ENCODE results near the gene FGF11.
"Not testable (repeated sequence)": the region's sequence is repeated elsewhere in the genome, so short reads cannot be mapped to it uniquely, and the experiment has no call there.

Gene FGF11

GRCh38 chr17:7464081-7464480 lies 24.8 kb downstream of the FGF11 start:
- DNase-seq, result no peak

GRCh38 chr17:7465597-7466275 lies 26.4 kb downstream of the FGF11 start:
- DNase-seq, result no peak

GRCh38 chr17:7466318-7466638 lies 27.0 kb downstream of the FGF11 start:
- no peak for DNase-seq

DNA sequence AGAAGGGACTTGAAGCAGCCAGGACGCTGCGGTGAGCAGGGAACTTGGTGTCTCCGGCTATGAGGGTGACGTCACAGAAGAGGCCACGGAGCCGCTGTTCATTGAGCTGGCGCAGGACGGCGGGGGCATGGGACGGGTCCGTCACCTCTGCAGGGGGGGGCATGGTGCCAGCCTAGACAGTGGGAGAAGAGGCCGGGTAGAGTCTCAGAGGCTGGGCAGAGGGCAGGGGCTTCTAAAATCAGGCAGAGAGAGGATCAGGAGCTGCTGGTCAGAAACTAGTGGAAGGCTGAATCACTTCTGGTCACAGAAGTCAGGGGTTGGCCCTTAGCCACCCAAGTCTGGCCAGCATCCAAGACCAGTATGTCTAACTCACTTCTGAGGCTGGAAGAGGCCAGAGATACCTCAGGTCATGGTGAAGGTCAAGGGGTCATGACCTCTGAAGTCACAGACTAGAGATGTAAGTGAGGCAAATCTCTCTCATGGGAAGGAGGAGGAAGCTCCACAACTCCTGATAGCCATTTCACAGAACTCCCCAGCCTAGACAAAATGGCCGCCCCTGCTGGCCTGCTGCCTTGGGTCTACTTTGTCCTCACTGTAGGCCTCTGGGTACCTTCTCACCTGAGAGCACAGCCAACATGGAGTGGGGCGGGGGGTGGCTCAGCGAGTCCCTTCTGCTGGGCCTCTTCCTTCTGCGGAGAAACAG lies 27.5 kb downstream of the FGF11 start:
- peak; percentile 80 for DNase-seq

- DNase-seq, result no peak
These were observed 28.2 kb downstream of the FGF11 start for GRCh38 chr17:7467498-7467897.

DNA sequence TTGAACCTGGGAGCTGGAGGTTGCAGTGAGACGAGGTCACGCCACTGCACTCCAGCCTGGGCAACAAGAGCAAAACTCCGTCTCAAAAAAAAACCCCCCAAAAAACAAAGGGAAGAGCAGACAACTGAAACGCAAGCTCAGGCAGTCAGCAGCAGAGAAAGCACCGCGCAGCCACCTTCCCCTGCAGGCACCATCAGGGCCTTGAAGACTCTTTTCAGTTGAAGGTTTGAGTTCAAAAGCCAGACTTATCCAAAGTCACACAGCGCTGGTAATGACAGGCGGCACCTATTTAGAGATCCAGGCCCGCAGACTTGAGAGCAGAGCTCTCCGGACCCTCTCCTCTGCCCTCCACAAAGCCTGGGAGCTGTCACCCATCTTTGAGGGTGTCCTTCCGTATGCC lies 29.0 kb downstream of the FGF11 start:
- DNase-seq, result no peak

GRCh38 chr17:7468804-7469389 lies 29.6 kb downstream of the FGF11 start:
- no peak for DNase-seq

GRCh38 chr17:7469843-7470242 lies 30.5 kb downstream of the FGF11 start:
- not testable (repeated sequence) for DNase-seq

DNA sequence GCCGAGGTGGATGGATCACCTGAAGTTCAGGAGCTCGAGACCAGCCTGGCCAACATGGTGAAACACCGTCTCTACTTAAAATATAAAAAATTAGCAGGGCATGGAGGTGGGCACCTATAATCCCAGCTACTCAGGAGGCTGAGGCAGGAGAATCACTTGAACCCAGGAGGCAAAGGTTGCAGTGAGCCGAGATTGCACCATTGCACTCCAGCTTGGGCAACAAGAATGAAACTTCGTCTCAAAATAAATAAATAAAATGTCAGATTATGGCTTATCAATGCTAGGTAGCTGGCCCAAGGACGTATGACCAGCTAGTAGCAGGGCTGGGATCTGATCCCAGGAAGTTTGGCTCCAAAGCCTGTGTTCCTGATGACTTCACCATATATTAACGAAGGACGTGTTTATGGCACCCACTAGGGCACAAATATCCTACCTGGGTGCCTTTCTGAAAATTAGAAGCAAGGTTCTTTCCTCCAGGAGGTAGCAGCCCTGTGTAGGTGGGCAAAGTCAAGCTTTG lies 31.2 kb downstream of the FGF11 start:
- DNase-seq, result not testable (repeated sequence)

DNA sequence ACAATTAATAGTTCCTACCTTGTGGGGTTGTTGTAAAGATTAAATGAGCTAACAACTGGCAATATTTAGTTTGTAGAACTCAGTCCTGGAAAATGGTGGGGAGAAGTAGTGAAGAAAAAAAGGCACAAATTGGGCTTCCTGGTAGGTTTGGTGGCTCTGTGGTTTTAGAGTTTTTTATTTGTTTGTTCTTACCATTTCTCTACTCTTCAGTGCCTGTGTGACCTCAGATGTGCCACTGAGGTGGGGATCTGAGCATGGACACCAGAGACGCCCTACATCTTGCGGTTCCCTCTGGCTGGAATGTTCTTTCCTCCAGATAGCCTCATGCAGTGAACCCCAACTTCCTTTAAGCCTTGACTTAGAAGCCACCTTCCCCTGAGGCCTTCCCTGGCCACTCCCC lies 32.4 kb downstream of the FGF11 start:
- DNase-seq, result no peak

GRCh38 chr17:7474767-7475166 lies 35.5 kb downstream of the FGF11 start:
- DNase-seq, result not testable (repeated sequence)

GRCh38 chr17:7475764-7476422 lies 36.6 kb downstream of the FGF11 start:
- peak; percentile 77 for DNase-seq

- DNase-seq, result no peak
These were observed 37.2 kb downstream of the FGF11 start for GRCh38 chr17:7476494-7476893.

DNA sequence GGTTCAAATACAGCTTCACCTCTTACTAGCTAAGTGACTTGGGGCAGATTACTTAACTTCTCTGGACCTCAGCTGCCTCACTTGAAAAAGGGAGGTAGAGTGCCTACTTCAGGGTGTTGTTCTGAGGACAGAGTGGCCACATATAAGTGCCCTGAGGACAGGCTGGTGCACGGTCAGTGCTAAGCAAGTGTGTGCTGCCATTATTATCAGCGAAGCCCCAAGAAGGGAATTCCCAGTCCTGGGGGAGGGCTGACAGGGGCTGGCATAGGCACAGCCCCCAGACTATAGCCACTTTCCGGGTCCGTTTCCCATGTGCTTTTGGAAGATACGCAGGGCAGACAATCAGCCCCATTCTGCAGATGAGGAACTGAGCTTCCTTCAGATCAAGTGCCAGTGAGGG lies 37.6 kb downstream of the FGF11 start:
- no peak for DNase-seq

GRCh38 chr17:7477392-7478275 lies 38.3 kb downstream of the FGF11 start:
- DNase-seq, result peak; percentile 36

DNA sequence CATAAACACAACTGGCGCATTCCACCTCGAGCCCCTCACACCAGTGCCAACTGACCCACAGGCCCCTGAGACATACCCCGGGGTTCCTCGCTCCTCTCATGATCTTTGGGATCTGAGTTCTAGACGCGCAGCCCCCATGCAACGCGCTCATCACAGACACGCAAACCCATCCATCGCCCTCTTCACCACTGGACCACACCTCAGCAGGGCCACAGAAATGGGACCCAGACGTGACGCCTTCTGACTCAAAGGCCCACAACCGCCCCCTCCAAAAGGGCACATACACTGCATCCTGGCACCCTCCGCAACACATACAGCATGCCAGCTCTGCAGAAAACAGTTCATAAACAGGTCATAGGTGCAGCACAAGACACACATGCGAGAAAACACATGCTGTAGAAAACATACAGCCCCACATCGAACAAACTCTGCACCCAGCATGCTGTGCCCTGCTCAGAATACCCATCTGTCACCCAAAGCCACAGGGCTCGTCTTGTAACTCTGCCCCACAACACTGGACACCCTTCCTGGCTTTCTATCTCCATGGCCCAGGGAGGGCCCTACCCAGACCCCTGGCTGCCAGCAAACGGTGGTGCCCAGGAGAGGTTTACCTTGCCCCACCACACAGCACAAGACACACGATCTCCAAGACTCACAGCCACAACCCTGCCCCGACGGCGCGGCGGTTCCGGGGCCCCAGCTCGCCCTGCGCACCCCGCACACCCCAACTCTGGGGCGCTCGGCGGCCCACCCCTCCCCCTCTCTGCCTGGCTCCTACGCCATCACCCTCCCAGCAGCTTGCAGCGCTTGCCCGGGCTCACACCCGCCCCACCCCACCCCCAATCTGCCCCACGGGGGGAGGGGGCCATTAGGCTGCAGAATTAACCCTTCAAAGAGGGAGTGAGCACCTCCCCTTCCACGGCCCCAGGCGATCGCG lies 39.2 kb downstream of the FGF11 start:
- no peak for DNase-seq

DNA sequence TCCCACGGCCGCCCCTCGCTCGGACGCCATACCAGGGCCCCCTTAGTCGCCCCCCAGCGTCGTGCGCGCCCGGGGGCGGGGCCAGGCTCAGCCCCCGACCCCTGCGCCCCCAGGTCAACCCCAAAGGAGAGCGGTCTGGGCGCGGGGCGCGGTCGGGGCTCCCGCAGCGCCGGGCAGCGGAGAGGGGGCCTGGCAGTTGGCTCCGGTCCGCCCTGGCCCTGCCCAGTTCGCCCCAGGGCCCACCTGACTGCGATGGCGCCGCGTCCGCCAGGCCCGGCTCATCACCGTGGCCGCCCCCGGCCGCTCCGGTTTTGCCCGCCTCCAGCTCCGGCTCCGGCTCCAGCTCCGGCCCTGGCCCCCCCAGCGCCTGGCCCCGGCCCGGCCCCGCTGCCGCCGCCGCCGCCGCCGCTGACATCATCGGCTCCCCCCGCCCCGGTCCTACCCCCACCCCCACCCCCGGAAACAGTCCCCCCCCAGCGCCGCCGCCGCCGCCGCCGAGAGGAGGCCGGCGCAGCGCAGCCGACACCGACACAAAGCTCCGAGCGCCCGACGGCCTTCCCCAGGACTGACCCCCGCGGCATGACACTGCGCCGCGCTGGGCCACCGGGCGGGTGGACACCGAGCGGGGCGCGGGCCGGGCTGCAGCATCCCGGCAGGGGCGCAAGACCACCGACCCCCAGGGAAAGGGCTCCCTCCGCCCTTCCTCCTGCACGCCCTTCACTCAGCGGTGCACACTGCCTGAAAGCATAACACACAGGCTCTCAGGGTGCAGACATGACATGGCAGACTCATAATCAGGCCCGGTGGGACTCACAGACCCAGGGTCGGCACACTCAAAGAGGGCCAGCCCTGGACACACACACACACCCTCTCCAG lies 40.1 kb downstream of the FGF11 start, which contains the start of gene ZBTB4:
ZBTB4 (minus strand) TSS at position 419 of the 876 bp plus-strand sequence. CDS start 12,830 bp downstream, outside the sequence.
- DNase-seq, result peak; percentile 35

DNA sequence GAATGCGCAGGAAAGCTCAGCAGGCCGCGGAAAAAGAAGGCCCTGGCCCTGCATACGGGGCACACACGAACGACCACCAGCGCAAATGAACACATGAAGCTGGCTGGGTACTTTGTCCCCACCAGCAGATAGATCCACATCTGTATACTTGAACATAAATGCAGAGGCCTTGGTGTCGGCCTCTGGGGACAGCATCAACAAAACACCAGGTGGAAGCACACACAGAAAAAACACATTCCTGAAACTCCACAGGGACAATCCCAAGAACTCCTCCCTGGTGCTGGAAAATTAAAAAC lies 40.7 kb downstream of the FGF11 start:
- DNase-seq, result no peak

DNA sequence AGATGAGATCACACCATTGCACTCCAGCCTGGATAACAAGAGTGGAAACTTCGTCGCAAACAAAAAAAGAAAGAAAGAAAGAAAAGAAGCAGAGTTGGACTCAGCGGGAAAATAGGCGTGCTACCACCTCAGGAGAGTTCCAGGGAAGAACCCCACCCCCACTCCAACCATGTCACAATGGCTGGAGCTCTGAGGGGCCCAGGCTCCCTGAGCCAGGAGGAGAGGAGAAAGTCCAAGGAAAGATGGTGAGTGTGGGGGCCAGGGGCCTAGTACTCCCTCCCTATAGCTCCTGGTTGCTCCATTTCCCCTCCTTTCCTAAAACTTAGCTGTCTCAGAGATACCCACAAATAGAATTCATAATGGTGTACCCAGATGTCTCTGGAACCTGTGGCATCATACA lies 42.0 kb downstream of the FGF11 start, which contains the start of gene SLC35G6:
SLC35G6 (plus strand) TSS at position 172 of the 400 bp plus-strand sequence; CDS start at position 243, 71 bp downstream.
- not testable (repeated sequence) for DNase-seq
